OCI-LY3 (cell line): Measurements from ENCODE around the gene FBXO11.
"Not testable (repeated sequence)": the region's sequence is repeated elsewhere in the genome, so short reads cannot be mapped to it uniquely, and the experiment has no call there.

Experiments
- H2AFZ ChIP-seq: fragments of 200-600, 300-600 bp; shearing (Covaris generic); 2 replicates; pipeline ENCODE4 v1.6.0; 2014; ENCODE audit warnings: antibody characterized with exemption, low read depth, low read length
- H3K27ac ChIP-seq: fragments of 200-600, 300-600 bp; sonication (generic); 2 replicates; pipeline ENCODE4 v1.5.1; 2014; ENCODE audit warnings: mild to moderate bottlenecking, low read length, moderate library complexity, mixed read lengths
- H3K27me3 ChIP-seq: fragments of 200-600, 300-600 bp; sonication (generic); 2 replicates; pipeline ENCODE4 v1.6.1; 2014; ENCODE audit warnings: low read depth, low read length, mixed read lengths
- H3K36me3 ChIP-seq: fragments of 200-600, 300-600 bp; sonication (generic); replicated peaks from 2 replicates; pipeline ENCODE3; 2014; ENCODE audit warnings: low read depth, low read length, mixed read lengths
- H3K4me1 ChIP-seq: fragments of 300-600, 200-600 bp; sonication (generic); 2 replicates; pipeline ENCODE4 v1.6.1; 2014; ENCODE audit warnings: low read length, mixed read lengths
- H3K4me2 ChIP-seq: fragments of 200-600, 300-600 bp; sonication (generic); 2 replicates; pipeline ENCODE4 v1.6.1; 2014; ENCODE audit warnings: low read length, mixed read lengths
- H3K4me3 ChIP-seq: fragments of 300-600, 200-600 bp; sonication (generic); 2 replicates; pipeline ENCODE4 v1.5.1; 2014; ENCODE audit warnings: antibody characterized with exemption, mild to moderate bottlenecking, low read length, moderate library complexity
- H3K79me2 ChIP-seq: fragments of 300-600, 200-600 bp; shearing (Covaris generic); 2 replicates; pipeline ENCODE4 v1.6.1; 2014; ENCODE audit warnings: mild to moderate bottlenecking, low read length, mixed read lengths
- H3K9ac ChIP-seq: fragments of 300-600, 200-600 bp; shearing (Covaris generic); 2 replicates; pipeline ENCODE4 v1.6.0; 2014; ENCODE audit warnings: mild to moderate bottlenecking, low read length, moderate library complexity
- H3K9me3 ChIP-seq: fragments of 200-600, 300-600 bp; shearing (Covaris generic); 2 replicates; pipeline ENCODE4 v1.6.1; 2014; ENCODE audit warnings: low read length, mixed read lengths; ENCODE audit not compliant: insufficient read depth
- H4K20me1 ChIP-seq: fragments of 200-600, 300-600 bp; sonication (generic); 2 replicates; pipeline ENCODE4 v1.6.1; 2016; ENCODE audit warnings: low read length, mixed read lengths; ENCODE audit not compliant: insufficient read depth
- EZH2phosphoT487 ChIP-seq: fragments of 200-600 bp; shearing (Covaris generic); IDR thresholded peaks from 2 replicates; pipeline ENCODE4 v1.6.1; 2018; ENCODE audit warnings: antibody characterized with exemption, mixed run types, low read depth
- TF ChIP-seq, protein P1 (sequence below): fragments of 200-600, 300-600 bp; sonication (generic); IDR thresholded peaks from 2 replicates; pipeline ENCODE4 v1.5.1; 2014; ENCODE audit warnings: antibody characterized with exemption, low read length, low read depth

FBXO11 gene

DNA sequence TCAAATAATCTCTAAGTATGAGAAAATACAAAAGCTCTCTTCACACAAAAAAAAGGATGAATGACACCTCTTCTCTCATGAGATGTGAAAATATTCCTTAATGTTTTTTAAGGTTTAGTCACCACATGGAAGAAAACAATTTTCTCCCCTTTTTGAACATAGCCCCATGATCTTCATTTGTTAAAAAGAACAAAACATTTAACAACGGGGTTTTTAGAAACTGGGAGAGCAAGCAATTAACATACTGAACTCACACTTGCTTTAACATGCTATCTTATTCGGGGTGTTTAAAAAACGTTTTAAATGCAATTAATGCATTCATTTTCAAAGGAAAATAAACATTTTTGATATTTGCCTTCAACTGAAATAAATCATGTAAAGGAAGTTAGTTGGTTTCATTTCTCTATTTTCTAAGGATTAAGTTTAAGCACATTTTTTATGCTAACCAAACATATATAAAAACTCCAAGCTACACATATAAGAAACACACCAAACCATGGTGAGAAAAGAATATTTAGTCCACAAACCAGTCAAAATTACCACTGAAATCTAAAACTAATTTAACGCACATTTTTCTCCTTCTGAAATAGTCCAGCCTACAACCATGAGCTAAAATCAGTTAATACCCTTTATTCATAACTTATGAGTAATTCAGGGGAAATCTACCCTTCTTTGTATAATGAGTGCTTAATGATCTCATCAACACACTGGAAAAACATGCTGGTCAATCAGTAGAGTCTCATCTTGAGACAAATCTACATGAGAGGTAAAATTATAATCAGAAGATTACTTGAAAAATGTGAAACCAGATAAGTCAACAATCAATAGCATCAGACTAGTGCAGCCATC lies 8.2 kb downstream of the FBXO11 start:
- Histone ChIP-seq H3K79me2 (peaks cover 100% of the 10 kb centered on the region), H3K4me1 (peaks cover 31% of the 10 kb centered on the region), H3K36me3 (peaks cover 9% of the 10 kb centered on the region), H4K20me1 (peaks cover 88% of the 10 kb centered on the region), H2AFZ (no peak overlapping the region), H3K9ac (peak overlapping the region; percentile 14; the same call in 1 of the 2 replicates), H3K4me2 (peak overlapping the region; percentile 68), H3K27ac (peak overlapping the region; percentile 58), H3K9me3 (no peaks in the 10 kb centered on the region), H3K27me3 (no peaks in the 10 kb centered on the region), H3K4me3 (peak overlapping the region; percentile 41)
- TF ChIP-seq, protein P1, sequence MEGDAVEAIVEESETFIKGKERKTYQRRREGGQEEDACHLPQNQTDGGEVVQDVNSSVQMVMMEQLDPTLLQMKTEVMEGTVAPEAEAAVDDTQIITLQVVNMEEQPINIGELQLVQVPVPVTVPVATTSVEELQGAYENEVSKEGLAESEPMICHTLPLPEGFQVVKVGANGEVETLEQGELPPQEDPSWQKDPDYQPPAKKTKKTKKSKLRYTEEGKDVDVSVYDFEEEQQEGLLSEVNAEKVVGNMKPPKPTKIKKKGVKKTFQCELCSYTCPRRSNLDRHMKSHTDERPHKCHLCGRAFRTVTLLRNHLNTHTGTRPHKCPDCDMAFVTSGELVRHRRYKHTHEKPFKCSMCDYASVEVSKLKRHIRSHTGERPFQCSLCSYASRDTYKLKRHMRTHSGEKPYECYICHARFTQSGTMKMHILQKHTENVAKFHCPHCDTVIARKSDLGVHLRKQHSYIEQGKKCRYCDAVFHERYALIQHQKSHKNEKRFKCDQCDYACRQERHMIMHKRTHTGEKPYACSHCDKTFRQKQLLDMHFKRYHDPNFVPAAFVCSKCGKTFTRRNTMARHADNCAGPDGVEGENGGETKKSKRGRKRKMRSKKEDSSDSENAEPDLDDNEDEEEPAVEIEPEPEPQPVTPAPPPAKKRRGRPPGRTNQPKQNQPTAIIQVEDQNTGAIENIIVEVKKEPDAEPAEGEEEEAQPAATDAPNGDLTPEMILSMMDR, result no peak
- no peak for TF ChIP-seq EZH2phosphoT487

DNA sequence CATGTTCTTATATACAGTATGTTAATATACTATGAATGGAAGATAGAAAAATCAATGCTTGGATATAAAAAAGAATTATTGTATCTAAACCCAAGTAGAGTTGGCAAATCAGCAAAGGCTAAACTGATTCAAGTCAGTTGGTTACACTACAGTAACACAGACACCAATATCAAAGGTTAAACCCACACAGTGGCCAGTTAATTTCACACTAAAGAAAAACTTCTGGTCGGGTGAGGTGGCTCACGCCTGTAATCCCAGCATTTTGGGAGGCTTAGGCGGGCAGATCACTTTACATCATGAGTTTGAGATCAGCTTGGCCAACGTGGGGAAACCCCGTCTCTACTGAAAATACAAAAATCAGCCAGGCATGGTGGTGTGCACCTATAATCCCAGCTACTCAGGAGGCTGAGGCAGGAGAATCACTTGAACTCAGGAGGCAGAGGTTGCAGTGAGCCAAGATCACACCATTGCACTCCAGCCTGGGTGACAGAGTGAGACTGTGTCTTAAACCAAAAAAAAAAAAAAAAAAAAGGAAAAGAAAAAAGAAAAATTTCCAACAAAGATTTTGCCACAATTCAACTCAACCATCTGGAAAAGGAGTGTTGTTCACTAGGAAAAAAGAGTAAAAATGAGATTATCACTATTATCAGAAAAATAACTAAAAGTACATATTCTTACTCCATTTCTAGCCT lies 9.0 kb downstream of the FBXO11 start:
- not testable (repeated sequence) for H3K27me3 ChIP-seq, H3K9me3 ChIP-seq, H2AFZ ChIP-seq
- peaks cover 100% of the 10 kb centered on the region for H3K79me2 ChIP-seq
- peaks cover 87% of the 10 kb centered on the region for H4K20me1 ChIP-seq
- H3K9ac ChIP-seq, result peak overlapping the region; percentile 14; the same call in 1 of the 2 replicates
- H3K4me2 ChIP-seq, result peak overlapping the region; percentile 68
- H3K27ac ChIP-seq, result peak overlapping the region; percentile 58
- H3K4me1 ChIP-seq, result peaks cover 28% of the 10 kb centered on the region
- peak overlapping the region; percentile 41 for H3K4me3 ChIP-seq
- peaks cover 11% of the 10 kb centered on the region for H3K36me3 ChIP-seq

DNA sequence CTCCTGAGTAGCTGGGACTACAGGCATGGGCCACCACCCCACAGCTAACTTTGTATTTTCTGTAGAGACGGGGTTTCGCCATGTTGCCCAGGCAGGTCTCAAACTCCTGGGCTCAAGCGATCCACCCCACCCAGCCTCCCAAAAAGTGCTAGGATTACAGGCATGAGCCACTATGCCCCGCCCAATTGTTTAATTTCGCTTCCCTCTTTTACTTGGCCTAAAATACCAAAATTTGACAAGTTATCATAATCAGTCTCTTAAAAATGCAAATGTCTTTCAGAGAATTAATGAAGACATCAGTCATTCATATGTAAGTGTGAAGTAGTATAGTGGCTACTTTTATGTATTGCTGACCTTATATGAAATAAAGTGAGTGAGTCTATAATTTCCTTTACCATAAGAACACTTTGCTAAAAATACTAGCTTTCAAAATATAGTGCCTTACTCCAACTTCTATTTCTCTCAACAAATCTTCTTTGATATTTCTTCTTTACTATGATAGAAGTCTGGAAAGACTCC lies 9.8 kb downstream of the FBXO11 start:
- Histone ChIP-seq H2AFZ (no peak overlapping the region), H3K4me2 (peak overlapping the region; percentile 5; the same call in 1 of the 2 replicates), H3K9me3 (no peaks in the 10 kb centered on the region), H3K79me2 (peaks cover 100% of the 10 kb centered on the region), H3K9ac (no peak overlapping the region), H3K36me3 (peaks cover 16% of the 10 kb centered on the region), H4K20me1 (peaks cover 87% of the 10 kb centered on the region), H3K27ac (no peak overlapping the region), H3K27me3 (no peaks in the 10 kb centered on the region), H3K4me1 (peaks cover 28% of the 10 kb centered on the region), H3K4me3 (no peak overlapping the region)
- TF ChIP-seq, protein P1, result no peak
- no peak for TF ChIP-seq EZH2phosphoT487

DNA sequence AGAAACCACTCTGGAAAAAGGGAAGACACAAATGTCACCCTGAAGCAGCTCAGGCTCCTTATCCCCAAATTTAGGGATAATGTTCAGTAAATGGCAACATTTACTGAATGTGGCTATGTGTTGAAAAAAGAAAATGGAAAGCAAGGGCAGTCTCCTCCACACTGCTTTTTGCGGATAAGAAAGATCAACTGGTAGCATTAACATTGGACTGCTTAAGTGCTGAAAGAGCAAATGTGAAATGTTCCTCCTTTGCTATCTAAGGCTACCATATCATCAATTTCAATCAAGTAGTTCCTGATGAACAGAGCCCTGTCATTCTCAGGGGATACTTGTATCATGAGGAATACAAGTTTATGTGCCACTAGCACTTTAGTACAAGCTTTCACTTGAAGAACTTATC lies 12.5 kb downstream of the FBXO11 start:
- no peak overlapping the region for H3K27ac ChIP-seq
- no peak overlapping the region for H3K4me2 ChIP-seq
- H2AFZ ChIP-seq, result no peak overlapping the region
- peaks cover 20% of the 10 kb centered on the region for H3K36me3 ChIP-seq
- H3K27me3 ChIP-seq, result no peaks in the 10 kb centered on the region
- H3K9me3 ChIP-seq, result no peaks in the 10 kb centered on the region
- no peak for TF ChIP-seq EZH2phosphoT487
- TF ChIP-seq, protein P1, result no peak
- H4K20me1 ChIP-seq, result peaks cover 91% of the 10 kb centered on the region
- no peak overlapping the region for H3K9ac ChIP-seq
- peaks cover 28% of the 10 kb centered on the region for H3K4me1 ChIP-seq
- peaks cover 100% of the 10 kb centered on the region for H3K79me2 ChIP-seq
- no peak overlapping the region for H3K4me3 ChIP-seq
